Liver (tissue), 3 donors: Measurements from ENCODE around the gene TSEN34.
"Not testable (repeated sequence)": the region's sequence is repeated elsewhere in the genome, so short reads cannot be mapped to it uniquely, and the experiment has no call there.

ENCODE experiments used
- GABPA ChIP-seq, 2 donors: IDR thresholded peaks in 1 of 2; conservative IDR thresholded peaks in 1 of 2; 2 replicates each; pipeline ENCODE4 v1.6.1; 2016; ENCODE audit warnings: antibody characterized with exemption in 2 of 2, mild to moderate bottlenecking in 1 of 2, moderate library complexity in 1 of 2
- HNF4G ChIP-seq: IDR thresholded peaks from 2 replicates; pipeline ENCODE4 v1.6.1; 2016; ENCODE audit warnings: antibody characterized with exemption
- YY1 ChIP-seq: IDR thresholded peaks from 2 replicates; pipeline ENCODE4 v1.6.1; 2016; ENCODE audit warnings: antibody characterized with exemption, mild to moderate bottlenecking
- TF ChIP-seq, protein P1 (sequence below): fragments of 150-350 bp; IDR thresholded peaks from 2 replicates; pipeline ENCODE4 v1.5.1; 2017; ENCODE audit warnings: improper control_type of control experiment, low read depth, low read length; ENCODE audit not compliant: missing input control
- donor health status: healthy.
- donor health status: healthy.

DNA sequence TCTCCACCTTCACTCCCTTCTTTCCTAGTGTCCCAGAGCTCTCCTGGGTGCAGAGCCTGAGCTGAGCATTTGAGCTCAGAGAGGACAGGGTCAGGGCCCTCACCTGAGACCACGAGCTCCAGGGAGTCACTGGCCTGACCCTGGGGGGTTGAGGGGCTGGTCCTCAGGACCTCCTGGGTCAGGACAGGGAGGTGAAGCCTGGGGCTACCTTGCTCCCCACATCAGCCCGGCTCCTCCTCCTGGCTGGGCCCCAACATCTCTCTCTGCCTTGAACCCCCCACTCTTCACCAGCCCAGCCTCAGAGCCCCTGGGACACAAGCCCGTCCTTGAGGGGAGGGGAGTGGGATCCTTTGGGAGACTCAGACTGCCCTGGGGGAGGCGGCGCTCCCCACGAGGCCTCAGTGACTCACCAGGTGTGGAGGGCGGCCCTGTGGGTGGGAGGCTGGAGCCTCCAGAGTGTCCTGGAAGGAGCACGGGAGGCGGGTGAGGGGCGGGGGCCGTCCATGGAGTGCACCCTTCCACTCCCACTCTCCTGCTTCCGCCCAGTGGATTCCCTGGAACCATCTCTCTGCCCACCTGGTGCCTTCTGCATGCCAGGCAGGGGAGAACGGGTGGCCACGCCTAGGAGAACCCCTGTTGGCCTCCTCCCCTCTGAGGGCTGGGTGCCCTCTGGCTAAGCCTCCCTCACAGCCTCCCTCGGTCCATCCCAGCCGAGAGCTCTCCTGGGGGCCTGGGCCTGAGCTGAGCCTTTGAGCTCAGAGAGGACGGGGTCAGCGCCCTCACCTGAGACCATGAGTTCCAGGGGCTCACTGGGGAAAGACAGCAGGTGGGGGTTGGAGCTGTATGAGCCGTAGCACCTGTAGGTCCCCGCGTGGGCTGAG is 48.6 kb downstream of the TSEN34 start:
- TF ChIP-seq, protein P1, sequence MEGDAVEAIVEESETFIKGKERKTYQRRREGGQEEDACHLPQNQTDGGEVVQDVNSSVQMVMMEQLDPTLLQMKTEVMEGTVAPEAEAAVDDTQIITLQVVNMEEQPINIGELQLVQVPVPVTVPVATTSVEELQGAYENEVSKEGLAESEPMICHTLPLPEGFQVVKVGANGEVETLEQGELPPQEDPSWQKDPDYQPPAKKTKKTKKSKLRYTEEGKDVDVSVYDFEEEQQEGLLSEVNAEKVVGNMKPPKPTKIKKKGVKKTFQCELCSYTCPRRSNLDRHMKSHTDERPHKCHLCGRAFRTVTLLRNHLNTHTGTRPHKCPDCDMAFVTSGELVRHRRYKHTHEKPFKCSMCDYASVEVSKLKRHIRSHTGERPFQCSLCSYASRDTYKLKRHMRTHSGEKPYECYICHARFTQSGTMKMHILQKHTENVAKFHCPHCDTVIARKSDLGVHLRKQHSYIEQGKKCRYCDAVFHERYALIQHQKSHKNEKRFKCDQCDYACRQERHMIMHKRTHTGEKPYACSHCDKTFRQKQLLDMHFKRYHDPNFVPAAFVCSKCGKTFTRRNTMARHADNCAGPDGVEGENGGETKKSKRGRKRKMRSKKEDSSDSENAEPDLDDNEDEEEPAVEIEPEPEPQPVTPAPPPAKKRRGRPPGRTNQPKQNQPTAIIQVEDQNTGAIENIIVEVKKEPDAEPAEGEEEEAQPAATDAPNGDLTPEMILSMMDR: not testable (repeated sequence)
- not testable (repeated sequence) for TF ChIP-seq HNF4G; GABPA (IDR thresholded peaks at IDR 0.05 in 1 of 2, conservative IDR thresholded peaks at IDR 0.05 in 1 of 2); YY1
